ENCODE data around the gene MEDAG. TPM values are rescaled to one million over a fixed set of nuclear protein-coding genes. Genes with fewer than 3 reads are reported as not detected.

MEDAG gene
- total RNA-seq, 1 experiment from 2014 or later, result not detected

- Histone ChIP-seq H3K4me3 (ENCODE audit: low read depth, low read length, poor library complexity, severe bottlenecking) (no peak within 1 kb of the TSS), H3K9me3 (ENCODE audit: low read depth, low read length, poor library complexity, severe bottlenecking) (no peaks in the 10 kb centered on the region), H3K27me3 (replicated peaks; ENCODE audit: insufficient read depth, low read depth, low read length, poor library complexity) (no peaks in the 10 kb centered on the region), H3K27ac (ENCODE audit: low read depth, low read length, poor library complexity, severe bottlenecking) (no peak within 1 kb of the TSS), H3K4me1 (ENCODE audit: insufficient read depth, low read length, poor library complexity, severe bottlenecking) (no peaks in the 10 kb centered on the region), H3K36me3 (ENCODE audit: insufficient read depth, low read length, poor library complexity, severe bottlenecking) (no peaks in the 10 kb centered on the region)
- BruUV-seq (replicated peaks), result no TSS peak
- ChIA-PET CTCF (no interaction called here), POLR2A (ENCODE audit: low non-redundant PET) (no interaction called here)
- no peak for DNase-seq (ENCODE audit: low spot score)
- TF ChIP-seq CTCF (conservative IDR thresholded peaks at IDR 0.05; ENCODE audit: low read depth, low read length), result no peak
- TF ChIP-seq EZH2 (IDR thresholded peaks at IDR 0.05; ENCODE audit: borderline replicate concordance, low read depth, low read length, poor library complexity, severe bottlenecking), result no peak
- intact Hi-C loops (cut with micrococcal nuclease; ENCODE audit: unreplicated experiment), result no loop called here
These were observed 26.6 kb downstream of the MEDAG start, which contains the start of gene TEX26 for GRCh38 chr13:30932481-30933353. Gene TEX26 (plus strand): TSS chr13:30932656. CDS start chr13:30932716, 60 bp downstream.

GRCh38 chr13:30933354-30933670 lies 27.2 kb downstream of the MEDAG start:
- no peak for TF ChIP-seq EZH2 (IDR thresholded peaks at IDR 0.05; ENCODE audit: borderline replicate concordance, low read depth, low read length, poor library complexity, severe bottlenecking)
- no peak for TF ChIP-seq CTCF (conservative IDR thresholded peaks at IDR 0.05; ENCODE audit: low read depth, low read length)
- no TSS peak for BruUV-seq (replicated peaks)
- ChIA-PET POLR2A (ENCODE audit: low non-redundant PET) (no interaction called here), CTCF (no interaction called here)
- DNase-seq (ENCODE audit: low spot score), result no peak
- no peak overlapping the region for H3K27ac ChIP-seq (ENCODE audit: low read depth, low read length, poor library complexity, severe bottlenecking)
- no peaks in the 10 kb centered on the region for H3K4me1 ChIP-seq (ENCODE audit: insufficient read depth, low read length, poor library complexity, severe bottlenecking)
- H3K9me3 ChIP-seq (ENCODE audit: low read depth, low read length, poor library complexity, severe bottlenecking), result no peaks in the 10 kb centered on the region
- intact Hi-C loops (cut with micrococcal nuclease; ENCODE audit: unreplicated experiment), result no loop called here
- H3K27me3 ChIP-seq (replicated peaks; ENCODE audit: insufficient read depth, low read depth, low read length, poor library complexity), result no peaks in the 10 kb centered on the region
- no peak overlapping the region for H3K4me3 ChIP-seq (ENCODE audit: low read depth, low read length, poor library complexity, severe bottlenecking)
- no peaks in the 10 kb centered on the region for H3K36me3 ChIP-seq (ENCODE audit: insufficient read depth, low read length, poor library complexity, severe bottlenecking)

GRCh38 chr13:30934381-30934780 lies 28.3 kb downstream of the MEDAG start:
- Histone ChIP-seq H3K27me3 (replicated peaks; ENCODE audit: insufficient read depth, low read depth, low read length, poor library complexity) (no peaks in the 10 kb centered on the region), H3K4me1 (ENCODE audit: insufficient read depth, low read length, poor library complexity, severe bottlenecking) (no peaks in the 10 kb centered on the region), H3K36me3 (ENCODE audit: insufficient read depth, low read length, poor library complexity, severe bottlenecking) (no peaks in the 10 kb centered on the region), H3K4me3 (ENCODE audit: low read depth, low read length, poor library complexity, severe bottlenecking) (no peak overlapping the region), H3K9me3 (ENCODE audit: low read depth, low read length, poor library complexity, severe bottlenecking) (no peaks in the 10 kb centered on the region), H3K27ac (ENCODE audit: low read depth, low read length, poor library complexity, severe bottlenecking) (no peak overlapping the region)
- no peak for DNase-seq (ENCODE audit: low spot score)
- TF ChIP-seq EZH2 (IDR thresholded peaks at IDR 0.05; ENCODE audit: borderline replicate concordance, low read depth, low read length, poor library complexity, severe bottlenecking) (no peak), CTCF (conservative IDR thresholded peaks at IDR 0.05; ENCODE audit: low read depth, low read length) (0 out of 2 replicates have a peak, but pooled peaks have one; percentile 16)
- CTCF ChIA-PET, result no interaction called here
- intact Hi-C loops (cut with micrococcal nuclease; ENCODE audit: unreplicated experiment), result no loop called here
- POLR2A ChIA-PET (ENCODE audit: low non-redundant PET), result no interaction called here
- BruUV-seq (replicated peaks), result no TSS peak

Measured in A673 (cell line).